Fibroblast of villous mesenchyme (primary cell): ENCODE results near the gene TBC1D4. TPM values are rescaled to one million over a fixed set of nuclear protein-coding genes. Genes with fewer than 3 reads are reported as not detected.
A peak's percentile ranks its signal among the peaks of the same experiment; 100 is the strongest.

ENCODE experiments used
- DNase-seq: peaks from one replicate; pipeline ENCODE4 v3.0.0-alpha.2; 2010; ENCODE audit warnings: low read depth
- H3K4me3 ChIP-seq: 2 replicates; pipeline ENCODE4 v1.5.1; 2011; ENCODE audit warnings: low read depth, mild to moderate bottlenecking, low read length
- CTCF ChIP-seq: IDR thresholded peaks from 2 replicates; pipeline ENCODE4 v1.5.1; 2012; ENCODE audit warnings: low read depth, mild to moderate bottlenecking, low read length; ENCODE audit not compliant: insufficient read depth
- total RNA-seq: library from RNA; depleted of rRNA; stranded (reverse); fragments of >200 nt; gene quantifications from 2 replicates; pipeline ENCODE4 v1.2.3, GENCODE V29; 2012

The TBC1D4 gene
- total RNA-seq, 1 donor = 34.5 TPM

GRCh38 chr13:75512253-75512652 lies 30.3 kb upstream of the TBC1D4 start:
- no peak overlapping the region for H3K4me3 ChIP-seq
- DNase-seq = peak; percentile 19
- no peak for TF ChIP-seq CTCF

- DNase-seq = peak; percentile 8
- TF ChIP-seq CTCF = no peak
- no peak overlapping the region for H3K4me3 ChIP-seq
Measured at GRCh38 chr13:75511051-75511625, 29.2 kb upstream of the TBC1D4 start.

GRCh38 chr13:75508002-75508548 lies 26.1 kb upstream of the TBC1D4 start:
- no peak overlapping the region for H3K4me3 ChIP-seq
- no peak for TF ChIP-seq CTCF
- DNase-seq = no peak

- DNase-seq = no peak
- no peak overlapping the region for H3K4me3 ChIP-seq
- TF ChIP-seq CTCF = no peak
Measured at GRCh38 chr13:75507027-75508001, 25.3 kb upstream of the TBC1D4 start.

- no peak for DNase-seq
Measured at GRCh38 chr13:75506018-75506417, 24.0 kb upstream of the TBC1D4 start.

GRCh38 chr13:75505327-75505726 lies 23.4 kb upstream of the TBC1D4 start:
- DNase-seq = no peak
- TF ChIP-seq CTCF = no peak
- H3K4me3 ChIP-seq = no peak overlapping the region

More at GRCh38 chr13:75506018-75506417, 24.0 kb upstream of the TBC1D4 start:
- H3K4me3 ChIP-seq = no peak overlapping the region
- TF ChIP-seq CTCF = no peak
